Measurements from ENCODE around the gene NOSTRIN.

DNA sequence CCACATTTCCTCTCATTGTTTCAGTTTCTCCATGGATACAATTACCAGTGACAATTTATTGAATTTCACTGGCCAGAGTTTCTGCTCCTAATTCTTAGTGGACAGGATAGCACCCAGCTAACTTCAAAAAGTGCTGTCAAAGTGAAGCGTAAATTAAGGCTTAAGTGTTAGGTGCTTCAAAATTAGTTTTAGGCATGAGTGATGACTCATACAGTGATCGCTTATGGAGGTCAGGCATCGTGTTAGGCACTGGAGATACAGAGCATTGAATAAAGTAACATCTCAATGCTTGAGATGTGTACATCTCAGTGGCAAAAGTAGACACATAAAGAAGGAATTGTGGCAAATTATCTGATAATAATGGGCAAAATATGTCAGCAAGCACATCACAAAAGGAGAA is 40.8 kb downstream of the NOSTRIN start:
- TF ChIP-seq POLR2A (IDR thresholded peaks at IDR 0.05) (no peak), EP300 (IDR thresholded peaks at IDR 0.05) (no peak)

Data from sigmoid colon (tissue), 4 donors.